GM13976 (cell line): ENCODE measurements around the gene HPCAL1.

Experiments used
- DNase-seq: peaks from one replicate; pipeline ENCODE4 v3.0.0; 2012; ENCODE audit warnings: low spot score
- CTCF ChIP-seq: IDR thresholded peaks from 2 replicates; pipeline ENCODE4 v1.5.1; 2012; ENCODE audit warnings: borderline replicate concordance, mild to moderate bottlenecking; ENCODE audit not compliant: insufficient read depth; ENCODE audit errors: extremely low read depth, missing control alignments, control extremely low read depth
- in situ Hi-C: fragments of 300-500 bp; cut with MboI; formaldehyde crosslinking; loops from one replicate; pipeline ENCODE4 v1.12.0; 2022; ENCODE audit warnings: low sequenced_read_pairs, mixed read lengths, inconsistent platforms; ENCODE audit not compliant: unreplicated experiment

The HPCAL1 gene

GRCh38 chr2:10392100-10392499 is 89.4 kb downstream of the HPCAL1 start:
- TF ChIP-seq CTCF = no peak
- in situ Hi-C loops = no loop called here
- DNase-seq = no peak

- in situ Hi-C loops = no loop called here
- no peak for TF ChIP-seq CTCF
- no peak for DNase-seq
These were observed 89.8 kb downstream of the HPCAL1 start for GRCh38 chr2:10392548-10392947.

- in situ Hi-C loops = no loop called here
- no peak for DNase-seq
- TF ChIP-seq CTCF = no peak
These were observed 90.4 kb downstream of the HPCAL1 start for GRCh38 chr2:10392951-10393639.

GRCh38 chr2:10393640-10393982 is 90.9 kb downstream of the HPCAL1 start:
- TF ChIP-seq CTCF = no peak
- in situ Hi-C loops = no loop called here
- DNase-seq = no peak

GRCh38 chr2:10395893-10396292 is 93.2 kb downstream of the HPCAL1 start:
- DNase-seq = no peak
- in situ Hi-C loops = no loop called here
- TF ChIP-seq CTCF = no peak

GRCh38 chr2:10396464-10396863 is 93.8 kb downstream of the HPCAL1 start:
- DNase-seq = no peak
- TF ChIP-seq CTCF = no peak
- in situ Hi-C loops = no loop called here
